ENCODE data around the gene VWCE.
A peak's percentile ranks its signal among the peaks of the same experiment; 100 is the strongest.

VWCE gene, protein sequence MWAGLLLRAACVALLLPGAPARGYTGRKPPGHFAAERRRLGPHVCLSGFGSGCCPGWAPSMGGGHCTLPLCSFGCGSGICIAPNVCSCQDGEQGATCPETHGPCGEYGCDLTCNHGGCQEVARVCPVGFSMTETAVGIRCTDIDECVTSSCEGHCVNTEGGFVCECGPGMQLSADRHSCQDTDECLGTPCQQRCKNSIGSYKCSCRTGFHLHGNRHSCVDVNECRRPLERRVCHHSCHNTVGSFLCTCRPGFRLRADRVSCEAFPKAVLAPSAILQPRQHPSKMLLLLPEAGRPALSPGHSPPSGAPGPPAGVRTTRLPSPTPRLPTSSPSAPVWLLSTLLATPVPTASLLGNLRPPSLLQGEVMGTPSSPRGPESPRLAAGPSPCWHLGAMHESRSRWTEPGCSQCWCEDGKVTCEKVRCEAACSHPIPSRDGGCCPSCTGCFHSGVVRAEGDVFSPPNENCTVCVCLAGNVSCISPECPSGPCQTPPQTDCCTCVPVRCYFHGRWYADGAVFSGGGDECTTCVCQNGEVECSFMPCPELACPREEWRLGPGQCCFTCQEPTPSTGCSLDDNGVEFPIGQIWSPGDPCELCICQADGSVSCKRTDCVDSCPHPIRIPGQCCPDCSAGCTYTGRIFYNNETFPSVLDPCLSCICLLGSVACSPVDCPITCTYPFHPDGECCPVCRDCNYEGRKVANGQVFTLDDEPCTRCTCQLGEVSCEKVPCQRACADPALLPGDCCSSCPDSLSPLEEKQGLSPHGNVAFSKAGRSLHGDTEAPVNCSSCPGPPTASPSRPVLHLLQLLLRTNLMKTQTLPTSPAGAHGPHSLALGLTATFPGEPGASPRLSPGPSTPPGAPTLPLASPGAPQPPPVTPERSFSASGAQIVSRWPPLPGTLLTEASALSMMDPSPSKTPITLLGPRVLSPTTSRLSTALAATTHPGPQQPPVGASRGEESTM

GRCh38 chr11:61294717-61295595, at the start of gene VWCE:
TSS of gene VWCE (minus strand) at chr11:61295316. CDS start at chr11:61295037, 279 bp downstream.
- DNase-seq (ENCODE audit: low read depth in 2 of 2): peak; percentile 66 to 72

- DNase-seq (ENCODE audit: low read depth in 2 of 2): no peak
These were observed 49.0 kb upstream of the VWCE start for GRCh38 chr11:61343792-61344745.

DNA sequence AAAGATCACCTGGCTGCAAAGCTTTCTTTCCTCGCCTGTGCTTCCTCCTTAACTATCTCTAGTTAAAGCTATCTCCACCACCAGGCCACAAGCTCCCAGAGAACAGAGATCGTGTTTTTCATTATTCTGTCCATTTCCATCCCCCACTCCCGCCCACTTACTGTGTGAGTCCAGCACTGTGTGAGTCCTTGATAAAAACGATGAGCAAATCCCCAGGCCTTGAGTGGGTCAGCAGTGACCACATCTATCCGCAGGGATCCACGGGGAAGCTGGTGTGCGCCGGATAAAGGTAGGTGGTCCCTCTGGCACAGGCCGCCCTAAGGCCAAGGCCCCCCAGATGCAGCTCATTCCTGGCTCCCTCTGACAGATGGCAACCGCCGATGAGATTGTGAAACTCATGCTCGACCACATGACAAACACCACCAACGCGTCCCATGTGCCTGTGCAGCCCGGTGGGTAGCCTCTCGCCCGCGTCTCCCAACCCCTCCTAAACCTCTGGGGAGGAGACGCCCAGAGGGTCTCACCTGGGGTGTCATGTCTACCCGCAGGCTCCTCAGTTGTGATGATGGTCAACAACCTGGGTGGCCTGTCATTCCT, 47.2 kb upstream of the VWCE start:
- no peak for DNase-seq (ENCODE audit: low read depth in 2 of 2)

DNA sequence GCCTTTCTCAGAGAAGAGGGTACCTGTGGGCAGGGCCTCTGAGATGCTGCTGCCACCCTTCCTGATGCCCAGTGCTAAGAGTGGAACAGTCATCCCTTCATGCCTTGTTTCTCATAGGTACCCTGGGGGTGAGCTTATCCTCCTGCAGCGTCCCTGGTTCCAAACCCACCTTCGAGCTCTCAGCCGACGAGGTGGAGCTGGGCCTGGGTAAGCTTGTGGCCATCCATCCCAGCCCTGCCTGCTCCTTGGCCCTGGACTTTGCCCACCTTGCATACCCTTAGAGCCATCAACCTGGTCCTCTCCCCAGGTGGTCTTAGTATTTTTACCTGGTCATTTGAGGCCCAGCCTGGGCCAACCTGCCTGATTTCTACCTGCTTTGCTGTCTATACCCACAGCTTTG, 46.6 kb upstream of the VWCE start:
- no peak for DNase-seq (ENCODE audit: low read depth in 2 of 2)

DNA sequence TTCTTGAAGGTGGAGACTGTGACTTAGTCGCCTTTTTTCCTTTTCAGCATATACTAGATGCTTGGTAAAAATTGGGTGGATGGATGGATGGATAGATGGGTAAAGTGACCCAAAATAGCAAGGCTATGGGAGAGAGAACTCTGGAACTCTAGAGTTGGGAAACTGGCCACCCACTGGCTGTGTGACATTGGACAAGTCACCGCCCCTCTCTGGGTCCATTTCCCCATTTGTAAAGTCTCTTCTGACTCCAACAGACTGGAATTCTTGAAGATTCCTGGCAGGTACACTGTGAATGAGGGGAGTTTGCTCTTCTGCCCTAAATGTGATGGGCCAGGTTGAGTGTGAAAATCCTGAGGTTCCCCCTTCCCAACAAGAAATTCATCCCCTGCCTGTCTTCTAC, 45.9 kb upstream of the VWCE start:
- DNase-seq (ENCODE audit: low read depth in 2 of 2): no peak

DNA sequence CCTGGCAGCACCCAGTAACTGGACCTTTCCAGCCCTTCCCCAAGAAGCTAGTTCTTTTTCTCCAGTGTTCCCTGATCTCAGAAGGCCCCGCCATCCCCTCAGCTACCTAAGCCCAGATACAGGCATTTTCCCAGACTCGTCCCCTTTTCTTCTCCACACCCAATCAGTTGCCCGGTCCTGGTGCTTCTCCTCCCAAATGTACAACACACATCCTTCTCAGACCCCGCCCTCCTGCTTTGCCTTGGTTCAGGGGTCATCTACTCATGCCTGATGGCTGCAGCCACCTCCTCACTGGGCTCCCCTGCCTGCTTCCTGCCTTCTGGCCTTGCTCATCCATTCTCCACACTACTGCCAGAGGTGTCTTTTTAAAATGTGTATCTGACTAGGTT, 44.4 kb upstream of the VWCE start:
- no peak for DNase-seq (ENCODE audit: low read depth in 2 of 2)

GRCh38 chr11:61338783-61339489, 43.8 kb upstream of the VWCE start:
- DNase-seq (ENCODE audit: low read depth in 2 of 2): no peak

GRCh38 chr11:61337706-61338470, 42.8 kb upstream of the VWCE start:
- DNase-seq (ENCODE audit: low read depth in 2 of 2): no peak

GRCh38 chr11:61336171-61336935, 41.2 kb upstream of the VWCE start:
- peak; percentile 70 to 72 for DNase-seq (ENCODE audit: low read depth in 2 of 2)

GRCh38 chr11:61335355-61335710, 40.2 kb upstream of the VWCE start:
- no peak for DNase-seq (ENCODE audit: low read depth in 2 of 2)

- DNase-seq (ENCODE audit: low read depth in 2 of 2): no peak
These were observed 39.6 kb upstream of the VWCE start for GRCh38 chr11:61334434-61335354.

- DNase-seq (ENCODE audit: low read depth in 2 of 2): no peak
These were observed 38.7 kb upstream of the VWCE start for GRCh38 chr11:61333550-61334433.

DNA sequence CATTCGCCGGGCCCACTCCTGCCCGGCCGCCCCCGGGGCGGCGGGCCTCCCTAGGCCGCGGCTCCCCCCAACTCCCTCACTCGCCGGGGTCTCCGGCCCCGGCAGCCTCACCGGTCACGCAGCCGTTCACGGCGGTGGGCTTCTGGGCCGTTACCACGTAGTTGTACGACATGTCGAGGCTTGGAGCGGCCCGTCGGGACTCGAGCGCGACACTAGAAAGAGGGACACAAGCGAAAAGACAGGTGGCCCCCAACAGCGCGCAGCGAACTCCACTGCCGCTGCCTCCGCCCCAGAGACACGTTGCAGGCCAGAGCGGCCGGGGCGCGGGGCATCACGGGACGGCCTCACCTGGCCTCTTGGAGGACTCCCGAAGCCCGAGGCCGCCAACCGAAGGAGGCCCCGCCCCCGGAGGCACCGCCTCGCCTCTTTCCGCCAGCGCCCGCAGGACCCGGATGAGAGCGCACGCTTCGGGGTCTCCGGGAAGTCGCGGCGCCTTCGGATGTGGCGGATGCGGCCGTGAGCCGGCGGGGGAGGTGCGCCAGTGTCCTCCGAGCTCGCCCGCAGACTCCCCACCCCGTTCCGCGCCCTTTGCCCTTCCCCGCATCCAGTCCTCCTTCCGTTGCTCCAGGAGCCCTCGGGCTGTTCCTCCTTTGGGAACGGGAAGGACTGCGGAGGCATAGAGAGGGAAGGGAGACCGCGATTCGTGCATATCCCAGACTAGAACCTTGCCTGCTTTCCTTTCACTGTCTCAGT, 37.9 kb upstream of the VWCE start, which contains the start of the genes DDB1 and TKFC:
Gene DDB1 (minus strand): TSS at position 309 of the 753 bp plus-strand sequence. CDS start 137 bp downstream, at position 172.
Gene TKFC (plus strand): TSS at position 432 of the 753 bp plus-strand sequence. CDS start 1,501 bp downstream, outside the sequence.
- peak; percentile 98 for DNase-seq (ENCODE audit: low read depth in 2 of 2)

- no peak for DNase-seq (ENCODE audit: low read depth in 2 of 2)
These were observed 37.2 kb upstream of the VWCE start for GRCh38 chr11:61332281-61332796.

DNA sequence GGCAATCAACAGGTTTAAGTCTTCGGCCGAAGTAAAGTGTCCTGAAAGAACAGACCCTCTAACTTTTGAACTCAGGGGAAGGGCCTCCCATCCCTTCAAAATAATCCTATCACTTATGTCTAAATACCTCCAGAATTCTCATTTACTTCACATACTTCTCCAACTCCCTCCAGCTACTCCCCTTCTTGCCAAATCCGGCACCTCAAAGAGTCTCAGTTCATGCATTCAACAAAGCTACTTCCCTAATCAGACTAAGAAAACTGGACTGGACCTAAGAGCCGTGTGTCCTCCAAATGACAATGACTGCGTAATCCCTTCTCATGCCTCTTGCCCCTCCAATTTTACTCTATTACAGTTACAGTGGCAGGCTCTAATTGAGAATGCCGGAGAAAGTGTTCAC, 36.5 kb upstream of the VWCE start:
- DNase-seq (ENCODE audit: low read depth in 2 of 2): no peak

Measured in stimulated activated CD8-positive, alpha-beta memory T cell treated with anti-CD3 and anti-CD28 coated beads, Interleukin-15, amount 100 ng/mL, for 48 hours (primary cell).